ENCODE measurements around the gene CCDC149. TPM values are rescaled to one million over a fixed set of nuclear protein-coding genes. Genes with fewer than 3 reads are reported as not detected.

CCDC149 gene
- total RNA-seq, 1 experiment from 2014 or later, result 5.3 TPM

GRCh38 chr4:24887881-24888430 lies 24.9 kb downstream of the CCDC149 start:
- no TSS peak for BruUV-seq (replicated peaks)
- H2AFZ ChIP-seq (ENCODE audit: low read depth, low read length, poor library complexity, severe bottlenecking), result no peak overlapping the region
- ChIA-PET RAD21 (ENCODE audit: low non-redundant PET in 1 of 2, low total read pairs in 2 of 2, uncharacterized antibody in 2 of 2, unreplicated experiment in 2 of 2) (no interaction called here), POLR2A (no interaction called here), CTCF (no interaction called here)
- TF ChIP-seq SIN3A (IDR thresholded peaks at IDR 0.05; ENCODE audit: low read depth) (no peak), ELF1 (IDR thresholded peaks at IDR 0.05; ENCODE audit: borderline replicate concordance, low read depth) (no peak), EZH2 (IDR thresholded peaks at IDR 0.05) (no peak), SP1 (IDR thresholded peaks at IDR 0.05; ENCODE audit: low read depth) (no peak), JUND (IDR thresholded peaks at IDR 0.05) (no peak), REST (IDR thresholded peaks at IDR 0.05; ENCODE audit: low read depth) (no peak), ZFX (IDR thresholded peaks at IDR 0.05) (no peak)
- DNase-seq (ENCODE audit: low read depth, low spot score), result no peak
- H3K4me2 ChIP-seq (ENCODE audit: low read length), result no peak overlapping the region
- no peak for ATAC-seq
- no peaks in the 10 kb centered on the region for H3K9me2 ChIP-seq (ENCODE audit: insufficient read depth)
- H3K36me3 ChIP-seq (ENCODE audit: control insufficient read depth in 1 of 2, insufficient read depth in 2 of 2, low read length in 2 of 2), result no peaks in the 10 kb centered on the region
- no peaks in the 10 kb centered on the region for H3K9me3 ChIP-seq (ENCODE audit: control insufficient read depth in 1 of 2, insufficient read depth in 1 of 2, low read depth in 1 of 2, low read length in 2 of 2)
- no peak overlapping the region for H3K27ac ChIP-seq (ENCODE audit: low read depth, low read length)
- H3K79me2 ChIP-seq (ENCODE audit: insufficient read depth, low read length), result no peaks in the 10 kb centered on the region
- H3K9ac ChIP-seq (ENCODE audit: low read length), result no peak overlapping the region
- intact Hi-C loops (cut with micrococcal nuclease), result no loop called here
- H3K27me3 ChIP-seq (ENCODE audit: insufficient read depth, low read length), result no peaks in the 10 kb centered on the region
- H3K4me3 ChIP-seq (replicated peaks in 1 of 2; ENCODE audit: low read depth in 1 of 2, low read length in 2 of 2), result no peak overlapping the region
- no peaks in the 10 kb centered on the region for H3K4me1 ChIP-seq (ENCODE audit: control insufficient read depth in 1 of 2, insufficient read depth in 2 of 2, low read length in 2 of 2)
- no peaks in the 10 kb centered on the region for H4K20me1 ChIP-seq (ENCODE audit: insufficient read depth)

- ChIA-PET CTCF (no interaction called here), POLR2A (no interaction called here), RAD21 (ENCODE audit: low non-redundant PET in 1 of 2, low total read pairs in 2 of 2, uncharacterized antibody in 2 of 2, unreplicated experiment in 2 of 2) (no interaction called here)
- no peaks in the 10 kb centered on the region for H4K20me1 ChIP-seq (ENCODE audit: insufficient read depth)
- H3K9me3 ChIP-seq (ENCODE audit: control insufficient read depth in 1 of 2, insufficient read depth in 1 of 2, low read depth in 1 of 2, low read length in 2 of 2), result no peaks in the 10 kb centered on the region
- intact Hi-C loops (cut with micrococcal nuclease), result no loop called here
- no peaks in the 10 kb centered on the region for H3K36me3 ChIP-seq (ENCODE audit: control insufficient read depth in 1 of 2, insufficient read depth in 2 of 2, low read length in 2 of 2)
- ATAC-seq (no peak), DNase-seq (ENCODE audit: low read depth, low spot score) (no peak)
- H3K9ac ChIP-seq (ENCODE audit: low read length), result no peak overlapping the region
- H3K27ac ChIP-seq (ENCODE audit: low read depth, low read length), result no peak overlapping the region
- H3K79me2 ChIP-seq (ENCODE audit: insufficient read depth, low read length), result no peaks in the 10 kb centered on the region
- BruUV-seq (replicated peaks), result no TSS peak
- no peak overlapping the region for H3K4me3 ChIP-seq (replicated peaks in 1 of 2; ENCODE audit: low read depth in 1 of 2, low read length in 2 of 2)
- no peak overlapping the region for H3K4me2 ChIP-seq (ENCODE audit: low read length)
- H3K27me3 ChIP-seq (ENCODE audit: insufficient read depth, low read length), result no peaks in the 10 kb centered on the region
- H2AFZ ChIP-seq (ENCODE audit: low read depth, low read length, poor library complexity, severe bottlenecking), result no peak overlapping the region
- H3K4me1 ChIP-seq (ENCODE audit: control insufficient read depth in 1 of 2, insufficient read depth in 2 of 2, low read length in 2 of 2), result no peaks in the 10 kb centered on the region
- no peaks in the 10 kb centered on the region for H3K9me2 ChIP-seq (ENCODE audit: insufficient read depth)
- no peak for TF ChIP-seq CEBPB (IDR thresholded peaks at IDR 0.05; ENCODE audit: low read depth)
- TF ChIP-seq ATF3 (IDR thresholded peaks at IDR 0.05), result no peak
- TF ChIP-seq SIN3A (IDR thresholded peaks at IDR 0.05; ENCODE audit: low read depth), result no peak
- no peak for TF ChIP-seq SP1 (IDR thresholded peaks at IDR 0.05; ENCODE audit: low read depth)
- no peak for TF ChIP-seq ELF1 (IDR thresholded peaks at IDR 0.05; ENCODE audit: borderline replicate concordance, low read depth)
- no peak for TF ChIP-seq REST (IDR thresholded peaks at IDR 0.05; ENCODE audit: low read depth)
- TF ChIP-seq ZFX (IDR thresholded peaks at IDR 0.05), result no peak
- TF ChIP-seq FOSL1 (IDR thresholded peaks at IDR 0.05; ENCODE audit: low read depth), result no peak
- TF ChIP-seq MAX (IDR thresholded peaks at IDR 0.05), result no peak
Measured at GRCh38 chr4:24886596-24886995, 26.2 kb downstream of the CCDC149 start.
